ENCODE data around the gene EFEMP1. TPM values are rescaled to one million over a fixed set of nuclear protein-coding genes. Genes with fewer than 3 reads are reported as not detected.
A peak's percentile ranks its signal among the peaks of the same experiment; 100 is the strongest.
"Not testable (repeated sequence)": the region's sequence is repeated elsewhere in the genome, so short reads cannot be mapped to it uniquely, and the experiment has no call there.

The EFEMP1 gene
- polyA plus RNA-seq, 1 donor = 111 TPM

- DNase-seq = no peak
These were observed 53.8 kb downstream of the EFEMP1 start for GRCh38 chr2:55869637-55870325.

DNA sequence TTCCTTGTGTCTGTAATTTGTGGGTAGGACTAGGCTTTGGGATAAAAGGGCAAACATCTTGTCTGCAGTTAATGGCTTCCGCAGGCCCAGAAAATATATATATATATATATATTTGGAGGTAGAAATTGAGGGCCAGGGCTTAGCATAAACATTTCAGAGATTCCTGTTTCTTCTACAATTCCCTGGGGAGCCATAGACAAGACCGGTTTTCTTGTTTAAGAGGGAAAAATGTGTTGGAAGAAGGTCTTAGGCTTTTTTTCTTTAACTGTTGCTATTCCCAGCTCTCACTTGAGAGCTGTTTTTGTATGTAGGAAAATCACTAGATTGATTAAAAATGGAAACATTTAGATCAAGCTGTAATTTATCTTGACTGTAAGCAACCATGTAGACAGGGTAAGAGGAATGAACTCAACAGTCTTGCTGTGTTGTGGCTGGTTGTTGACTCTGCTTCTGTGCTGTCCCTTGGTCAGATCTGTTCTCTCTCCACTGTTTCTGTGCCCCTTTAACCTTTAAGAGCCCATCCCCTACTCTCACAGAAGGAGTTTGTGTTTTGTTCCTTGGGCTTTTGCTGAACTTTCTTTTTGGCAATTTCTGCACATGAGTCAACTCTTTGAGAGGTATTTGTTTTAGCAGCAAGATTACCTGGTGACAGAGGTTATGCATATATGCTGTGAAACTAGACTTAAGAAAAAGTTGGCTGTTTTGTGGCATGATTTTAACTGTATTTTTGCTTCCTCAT lies 58.3 kb downstream of the EFEMP1 start:
- no peak for DNase-seq

DNA sequence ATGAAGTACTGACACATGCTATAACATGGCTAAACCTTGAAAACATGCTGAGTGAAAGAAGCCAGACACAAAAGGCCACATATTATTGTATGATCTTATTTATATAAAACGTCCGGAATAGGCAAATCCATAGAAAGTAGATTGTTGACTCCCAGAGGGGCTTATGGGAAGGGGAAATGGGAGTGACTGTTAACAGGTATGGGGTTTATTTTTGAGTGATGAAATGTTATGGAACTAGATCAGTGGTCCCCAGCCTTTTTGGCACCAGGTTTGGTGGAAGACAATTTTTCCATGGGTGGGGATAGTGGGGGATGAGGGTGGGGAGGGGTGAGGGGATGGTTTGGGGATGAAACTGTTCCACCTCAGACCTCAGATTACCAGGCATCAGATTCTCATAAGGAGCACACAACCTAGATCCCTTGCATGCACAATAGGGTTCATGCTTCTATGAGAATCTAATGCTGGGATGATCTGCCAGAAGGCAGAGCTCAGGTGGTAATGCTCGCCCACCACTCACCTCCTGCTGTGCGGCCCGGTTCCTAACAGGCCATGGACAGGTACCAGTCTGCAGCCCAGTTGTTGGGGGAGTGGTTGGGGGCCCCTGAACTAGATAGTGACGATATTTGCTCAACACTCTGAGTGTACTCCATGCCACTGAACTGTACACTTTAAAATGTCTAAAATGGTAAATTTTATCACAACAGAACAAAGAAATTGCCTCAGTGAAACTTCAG lies 59.1 kb downstream of the EFEMP1 start:
- no peak for DNase-seq

DNA sequence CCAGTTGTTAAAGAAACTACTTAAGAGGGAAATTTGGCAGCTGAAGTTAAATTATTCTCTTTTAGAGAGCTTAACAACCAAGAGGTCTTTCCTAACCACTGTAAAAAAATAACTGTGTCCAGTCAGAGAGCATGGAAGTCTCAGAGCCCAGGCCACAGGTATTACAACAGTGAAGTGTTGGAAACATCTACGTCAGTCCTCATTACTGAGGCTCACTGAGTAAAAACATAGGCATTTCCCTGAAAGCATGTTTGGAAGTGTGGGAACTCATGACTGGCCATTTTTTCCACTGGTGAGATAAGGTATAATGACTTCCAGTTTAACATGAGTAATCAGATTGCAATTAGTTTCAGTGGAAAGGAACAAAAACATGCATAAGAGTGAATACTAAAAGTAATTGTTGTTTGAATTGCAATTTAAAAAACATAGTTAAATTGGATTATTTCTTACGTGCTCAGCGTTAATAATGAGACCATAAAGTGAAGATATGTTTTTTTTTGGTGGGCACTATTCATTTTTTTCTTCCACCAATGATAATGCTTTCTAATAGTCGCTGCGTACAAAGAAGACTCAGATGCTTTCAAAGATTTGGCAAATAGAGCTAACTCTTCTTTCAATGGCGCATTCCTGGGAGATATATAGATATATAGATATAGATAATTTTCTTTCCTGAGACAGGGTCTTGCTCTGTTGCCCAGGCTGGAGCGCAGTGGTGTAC lies 60.8 kb downstream of the EFEMP1 start:
- DNase-seq = no peak

DNA sequence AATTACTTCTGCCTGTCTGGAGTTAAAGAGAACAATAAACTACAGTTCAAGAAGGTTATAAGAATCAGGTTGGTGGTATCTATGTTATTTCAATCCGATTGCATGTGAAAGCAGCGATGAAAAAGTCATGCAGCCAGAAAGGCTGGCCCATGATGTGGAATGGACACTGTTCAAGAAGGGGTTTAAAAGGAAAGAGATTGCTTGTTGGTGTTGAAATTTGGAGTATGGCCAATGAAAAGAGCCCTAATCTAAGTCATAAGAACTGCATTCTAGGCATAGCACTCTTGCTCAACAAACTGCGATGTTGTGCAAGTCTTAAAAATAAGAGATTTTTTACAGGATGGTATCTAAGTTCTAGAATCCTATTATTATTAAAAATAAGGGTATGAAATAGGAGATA lies 61.3 kb downstream of the EFEMP1 start:
- no peak for DNase-seq

DNA sequence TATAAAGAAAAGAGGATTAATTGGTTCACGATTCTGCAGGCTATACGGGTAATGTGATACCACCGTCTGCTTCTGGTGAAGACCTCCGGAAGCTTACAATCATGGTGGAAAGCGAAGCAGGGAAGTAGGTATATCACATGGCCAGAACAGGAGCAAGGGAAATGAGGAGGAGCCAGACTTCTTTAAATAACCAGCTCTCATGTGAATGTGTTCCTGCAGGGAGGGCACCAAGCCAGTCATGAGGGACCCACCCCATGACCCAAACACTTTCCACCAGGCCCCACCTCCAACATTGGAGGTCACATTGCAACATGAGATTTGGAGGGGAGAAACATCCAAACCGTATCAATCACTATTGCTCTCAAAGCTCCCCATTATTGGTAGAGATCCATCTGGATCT lies 61.8 kb downstream of the EFEMP1 start:
- DNase-seq = no peak

DNA sequence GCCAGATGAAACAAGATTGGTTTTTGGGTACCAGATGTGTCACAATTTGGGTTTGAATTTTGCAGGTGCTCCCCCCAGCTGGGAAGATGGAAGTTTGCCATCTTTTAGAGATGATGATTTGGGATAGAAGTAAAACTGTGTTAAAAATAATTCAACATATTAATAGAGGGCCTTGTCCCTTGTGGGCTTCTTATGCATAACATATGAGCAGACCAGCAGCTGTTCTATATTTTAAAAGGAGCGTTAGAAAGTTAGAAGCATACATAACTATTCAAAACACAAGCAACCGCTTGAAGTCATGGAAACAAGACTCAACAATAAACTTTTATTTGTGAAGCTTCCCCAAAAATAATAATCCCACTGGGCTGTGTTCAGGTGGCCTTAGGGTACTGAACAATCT lies 62.8 kb downstream of the EFEMP1 start:
- DNase-seq = no peak

- DNase-seq = no peak
These were observed 63.7 kb downstream of the EFEMP1 start for GRCh38 chr2:55859875-55860274.

- no peak for DNase-seq
These were observed 65.8 kb downstream of the EFEMP1 start for GRCh38 chr2:55857766-55858165.

DNA sequence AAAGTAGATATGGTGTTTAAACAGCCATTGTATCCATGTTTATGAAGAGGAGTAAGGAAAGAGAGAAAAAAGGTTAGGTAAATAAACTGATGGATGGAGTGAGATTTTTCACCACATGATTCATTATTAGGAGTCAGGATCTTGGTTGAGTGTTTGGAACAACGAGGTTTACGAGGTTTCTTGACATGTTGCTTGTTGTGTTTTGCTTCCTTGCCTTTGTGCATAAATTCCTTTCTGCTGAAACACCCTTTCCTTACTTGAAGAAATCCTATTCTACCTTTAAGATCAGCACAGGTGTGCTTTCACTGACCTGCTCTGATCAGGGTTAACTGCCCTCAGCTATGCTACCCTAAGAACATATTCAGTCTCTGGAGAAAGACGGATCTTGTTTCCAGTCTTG lies 66.6 kb downstream of the EFEMP1 start:
- no peak for DNase-seq

- DNase-seq = no peak
These were observed 75.5 kb downstream of the EFEMP1 start for GRCh38 chr2:55848096-55848495.

GRCh38 chr2:55846426-55846825 lies 77.2 kb downstream of the EFEMP1 start:
- DNase-seq = no peak

DNA sequence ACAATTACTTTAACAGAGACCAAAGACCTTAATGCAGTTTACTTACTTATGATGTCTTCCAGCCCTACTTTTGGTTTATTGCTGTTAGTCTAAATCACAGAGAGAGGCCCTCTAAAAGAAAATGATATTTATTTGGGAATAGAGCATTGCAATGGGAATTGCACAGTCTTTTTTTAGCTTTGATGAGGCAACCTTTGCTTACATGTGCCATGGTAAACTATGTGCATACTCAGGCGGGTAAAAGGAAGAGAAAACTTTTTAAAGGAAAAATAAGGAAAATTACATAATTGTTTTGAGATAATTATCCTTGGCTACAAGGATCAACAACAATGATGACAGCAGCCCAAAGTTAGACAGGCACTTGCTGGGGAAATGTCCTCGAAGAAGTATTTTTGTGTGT lies 78.6 kb downstream of the EFEMP1 start:
- no peak for DNase-seq

- DNase-seq = no peak
These were observed 79.6 kb downstream of the EFEMP1 start for GRCh38 chr2:55843994-55844345.

DNA sequence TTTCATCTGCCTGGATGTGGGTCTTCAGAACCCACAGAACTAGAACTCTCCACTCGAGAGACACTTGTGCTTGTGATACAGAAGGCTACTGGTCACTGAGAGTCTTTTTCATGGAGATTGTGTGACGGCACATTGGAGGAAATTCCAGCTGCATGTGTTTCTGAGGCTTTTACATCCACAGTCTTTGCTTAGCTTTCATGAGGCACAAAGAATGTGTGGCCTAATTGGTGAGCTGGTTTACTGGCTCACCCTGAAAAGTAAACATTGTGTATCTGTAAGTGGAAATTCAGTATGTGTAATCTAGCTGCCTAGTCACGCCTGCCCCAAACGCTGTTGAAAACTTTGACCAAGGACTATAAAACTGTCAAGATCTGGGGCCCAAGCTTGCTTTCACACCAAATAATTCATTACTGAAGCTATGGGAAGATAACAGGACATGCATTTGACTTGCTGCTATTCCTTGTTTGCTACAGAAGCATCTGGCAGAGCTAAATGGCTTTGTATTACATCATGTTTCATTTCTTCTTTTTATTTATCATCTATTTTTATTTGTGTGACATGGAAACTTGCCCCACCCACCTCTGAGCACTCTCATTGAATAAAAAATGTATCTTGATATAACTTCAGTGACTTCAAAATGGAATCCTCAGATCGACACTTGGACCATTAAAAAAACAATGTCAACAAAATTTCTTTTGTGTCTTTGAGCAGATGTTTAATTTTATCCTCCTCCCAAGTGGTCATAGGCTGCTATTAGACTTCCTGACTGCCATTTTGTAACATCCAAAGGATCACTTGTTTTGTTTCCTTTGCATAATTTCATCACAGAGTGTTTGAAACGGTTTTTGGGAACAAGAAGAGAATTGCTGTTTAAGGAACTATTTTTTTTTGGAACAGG lies 80.2 kb downstream of the EFEMP1 start:
- DNase-seq = peak; percentile 77

DNA sequence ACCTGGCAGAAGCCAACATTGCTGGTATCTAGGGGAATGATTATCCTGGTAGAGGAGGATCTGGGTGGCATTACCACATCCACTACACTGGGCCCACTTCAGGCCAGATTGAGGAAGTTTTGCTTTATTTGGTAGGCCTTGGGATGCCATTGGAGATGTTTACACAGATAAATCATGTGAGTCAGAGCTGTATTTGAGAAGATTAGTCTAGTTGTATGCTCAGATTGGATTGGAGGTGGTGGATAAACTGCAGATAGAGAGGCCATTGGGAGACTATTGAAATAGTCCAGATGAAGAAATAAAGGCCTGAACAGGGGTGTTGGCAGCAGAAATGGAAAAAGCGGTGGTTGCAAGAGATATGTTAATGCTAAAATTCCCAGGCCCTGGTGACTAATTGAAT lies 81.5 kb downstream of the EFEMP1 start:
- no peak for DNase-seq

GRCh38 chr2:55840460-55840859 lies 83.1 kb downstream of the EFEMP1 start:
- DNase-seq = no peak

DNA sequence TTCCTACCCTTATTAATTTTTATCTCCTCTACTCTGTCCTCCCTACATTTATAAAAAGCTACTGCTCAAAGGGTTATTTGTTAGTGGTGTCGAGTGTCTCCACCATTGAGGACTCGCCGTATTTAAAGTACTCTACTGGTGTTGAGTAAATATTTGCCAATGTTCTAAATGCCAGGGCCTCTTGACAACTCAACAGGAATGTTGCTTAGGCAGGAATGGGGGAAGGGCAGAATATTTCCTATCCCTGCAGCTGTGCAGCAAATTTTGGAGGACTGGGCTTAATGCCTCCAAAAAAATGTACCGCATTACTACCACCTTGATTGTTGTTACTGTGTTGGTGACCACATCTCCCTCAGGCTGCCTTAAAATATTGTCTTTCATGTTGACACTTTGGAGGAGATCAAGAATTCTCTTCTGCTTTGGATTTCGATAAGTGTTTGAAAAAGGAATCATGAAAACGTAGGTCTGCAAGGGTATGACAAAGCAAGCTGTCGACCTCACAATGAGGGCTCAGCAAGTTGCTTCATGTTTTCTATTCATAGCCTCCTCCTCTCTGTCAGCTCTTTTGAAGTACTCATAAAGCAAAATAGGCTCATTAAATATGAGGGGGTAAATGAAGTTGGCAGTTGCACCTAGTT lies 84.3 kb downstream of the EFEMP1 start:
- DNase-seq = peak; percentile 25

DNA sequence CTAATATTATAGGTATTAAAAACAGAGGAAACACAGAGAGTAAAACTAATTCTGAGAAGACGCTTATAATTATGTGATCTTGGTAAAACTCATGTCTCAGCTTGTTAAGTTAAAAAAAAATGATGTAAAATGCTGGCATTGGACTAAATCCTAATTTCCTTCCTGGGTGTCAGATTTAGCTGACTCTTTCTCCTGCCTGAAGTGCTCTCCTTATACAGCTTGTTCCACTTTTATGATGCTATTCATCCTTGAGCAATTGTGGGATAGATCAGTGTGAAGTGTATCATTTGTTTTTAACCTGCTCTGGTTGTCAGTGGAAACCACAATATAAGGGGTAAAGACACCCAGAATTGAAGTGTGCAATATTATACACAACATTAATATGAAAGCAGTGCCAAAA lies 84.9 kb downstream of the EFEMP1 start:
- DNase-seq = no peak

GRCh38 chr2:55838117-55838516 lies 85.5 kb downstream of the EFEMP1 start:
- DNase-seq = not testable (repeated sequence)

- no peak for DNase-seq
These were observed 86.5 kb downstream of the EFEMP1 start for GRCh38 chr2:55837073-55837472.

All from left kidney (tissue), 2 donors.